GM23248 (cell line): ENCODE results near the gene E2F8.

Source experiments
- EZH2 ChIP-seq: fragments of 200-600 bp; sonication (generic); IDR thresholded peaks from 2 replicates; pipeline ENCODE4 v1.6.1; 2018; ENCODE audit warnings: antibody characterized with exemption, mild to moderate bottlenecking; ENCODE audit not compliant: insufficient read depth, poor library complexity, severe bottlenecking
- EZH2phosphoT487 ChIP-seq: fragments of 200-600 bp; sonication (generic); IDR thresholded peaks from 2 replicates; pipeline ENCODE4 v1.6.1; 2018; ENCODE audit warnings: antibody characterized with exemption, moderate library complexity, mild to moderate bottlenecking, low read depth; ENCODE audit not compliant: insufficient read depth

DNA sequence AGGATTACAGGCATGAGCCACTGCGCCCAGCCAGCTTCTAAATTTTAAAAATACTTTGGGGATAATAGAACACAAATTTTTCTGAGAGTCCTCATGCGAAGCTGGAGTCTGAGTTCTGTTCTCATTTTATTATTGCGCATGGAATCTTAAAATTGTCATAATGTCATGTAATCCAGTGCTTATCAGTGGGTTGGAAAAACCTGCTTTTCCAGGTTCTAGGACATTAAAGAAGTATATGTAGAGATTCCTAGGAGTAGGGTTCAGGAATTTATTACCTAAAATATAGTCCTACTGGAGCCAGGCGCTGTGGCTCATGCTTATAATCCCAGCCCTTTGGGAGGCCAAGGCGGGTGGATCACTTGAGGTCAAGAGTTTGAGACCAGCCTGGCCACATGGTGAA lies 4.6 kb upstream of the E2F8 start:
- TF ChIP-seq EZH2 (no peak), EZH2phosphoT487 (no peak)
